IMR-90 (cell line): ENCODE results near the gene TMEM163. TPM values are rescaled to one million over a fixed set of nuclear protein-coding genes. Genes with fewer than 3 reads are reported as not detected.

Experiments
- ATAC-seq: fragments of 200-7000 bp; cut with Tn5 transposase; 2 replicates; pipeline ENCODE4 v1.9.1; 2020; ENCODE audit warnings: low read depth, mild to moderate bottlenecking, moderate library complexity
- BruUV-seq: library from RNA; stranded (reverse); fragments of 400-500 nt; replicated peaks from 2 replicates; lab custom pipeline; 2021; lab: Mats Ljungman, UMichigan
- CTCF ChIA-PET: fragments of 300-600 bp; formaldehyde crosslinking; extraction: SDS; loops from one replicate; lab custom pipeline; 2021; ENCODE audit warnings: antibody characterized with exemption; lab: Yijun Ruan, JAX
- POLR2A ChIA-PET: fragments of 300-600 bp; sonication (Branson Sonifier 250); formaldehyde crosslinking; loops from one replicate; lab custom pipeline; 2022; ENCODE audit warnings: antibody characterized with exemption; ENCODE audit not compliant: unreplicated experiment; lab: Charles Lee
- DNase-seq: peaks from one replicate; pipeline ENCODE4 v3.0.0; 2013
- H2AFZ ChIP-seq: replicated peaks from 2 replicates; pipeline ENCODE3; 2013; ENCODE audit warnings: low read length, mild to moderate bottlenecking; ENCODE audit not compliant: poor library complexity
- H2AK5ac ChIP-seq: 2 replicates; pipeline ENCODE4 v1.6.1; 2013; ENCODE audit warnings: low read depth, low read length, inconsistent platforms
- H2AK9ac ChIP-seq: replicated peaks from 2 replicates; pipeline ENCODE3; 2013; ENCODE audit warnings: mild to moderate bottlenecking, low read depth, low read length, moderate library complexity; ENCODE audit not compliant: poor library complexity
- H2BK120ac ChIP-seq: 2 replicates; pipeline ENCODE4 v1.6.1; 2013; ENCODE audit warnings: low read depth, low read length, inconsistent platforms
- H2BK15ac ChIP-seq: 3 replicates; pipeline ENCODE4 v1.6.1; 2013; ENCODE audit warnings: low read depth, low read length, inconsistent platforms
- H2BK20ac ChIP-seq: 2 replicates; pipeline ENCODE4 v1.6.1; 2013; ENCODE audit warnings: low read depth, mild to moderate bottlenecking, inconsistent platforms, low read length, moderate library complexity
- H2BK5ac ChIP-seq: 2 replicates; pipeline ENCODE4 v1.6.1; 2013; ENCODE audit warnings: mild to moderate bottlenecking, low read depth, low read length, inconsistent platforms; ENCODE audit not compliant: poor library complexity, severe bottlenecking
- H3K14ac ChIP-seq: replicated peaks from 2 replicates; pipeline ENCODE4 v1.6.1; 2013; ENCODE audit warnings: low read depth, low read length, inconsistent platforms
- H3K18ac ChIP-seq: 2 replicates; pipeline ENCODE4 v1.6.1; 2013; ENCODE audit warnings: low read depth, low read length, control low read depth
- H3K23ac ChIP-seq: 2 replicates; pipeline ENCODE4 v1.6.1; 2013; ENCODE audit warnings: low read depth, low read length, inconsistent platforms
- H3K27ac ChIP-seq: 2 replicates; pipeline ENCODE4 v1.5.1; 2013; ENCODE audit warnings: mild to moderate bottlenecking, control low read depth, low read length; ENCODE audit not compliant: insufficient read depth
- H3K27me3 ChIP-seq: 2 replicates; pipeline ENCODE4 v1.6.1; 2013; ENCODE audit warnings: low read length; ENCODE audit not compliant: control insufficient read depth, insufficient read depth
- H3K36me3 ChIP-seq: 2 replicates; pipeline ENCODE4 v1.6.1; 2013; ENCODE audit warnings: low read length, mixed read lengths; ENCODE audit not compliant: control insufficient read depth, insufficient read depth
- H3K4ac ChIP-seq: 2 replicates; pipeline ENCODE4 v1.6.1; 2013; ENCODE audit warnings: low read depth, low read length, inconsistent platforms
- H3K4me1 ChIP-seq: 2 replicates; pipeline ENCODE4 v1.6.1; 2013; ENCODE audit warnings: low read length, mixed read lengths; ENCODE audit not compliant: control insufficient read depth, insufficient read depth
- H3K4me2 ChIP-seq: 2 replicates; pipeline ENCODE4 v1.6.1; 2013; ENCODE audit warnings: low read depth, mild to moderate bottlenecking, control low read depth, low read length, moderate library complexity
- H3K4me3 ChIP-seq: 2 replicates; pipeline ENCODE4 v1.5.1; 2013; ENCODE audit warnings: low read depth, mild to moderate bottlenecking, control low read depth, low read length, moderate library complexity; ENCODE audit not compliant: insufficient read depth
- H3K56ac ChIP-seq: 2 replicates; pipeline ENCODE4 v1.6.1; 2013; ENCODE audit warnings: low read length, inconsistent platforms; ENCODE audit not compliant: insufficient read depth; ENCODE audit errors: extremely low read depth
- H3K79me1 ChIP-seq, 2 experiments: 2 replicates each; pipeline ENCODE4 v1.6.1; 2013; ENCODE audit warnings: low read length in 2 of 2, inconsistent platforms in 1 of 2, low read depth in 1 of 2
- H3K9ac ChIP-seq: 2 replicates; pipeline ENCODE4 v1.6.1; 2013; ENCODE audit warnings: low read depth, low read length, control low read depth
- H3K9me1 ChIP-seq: 2 replicates; pipeline ENCODE4 v1.6.1; 2013; ENCODE audit warnings: low read length, inconsistent platforms; ENCODE audit not compliant: insufficient read depth
- H3K9me3 ChIP-seq: 2 replicates; pipeline ENCODE4 v1.6.1; 2013; ENCODE audit warnings: low read length; ENCODE audit not compliant: control insufficient read depth, insufficient read depth
- H4K20me1 ChIP-seq: 2 replicates; pipeline ENCODE4 v1.6.1; 2013; ENCODE audit warnings: low read length, inconsistent platforms; ENCODE audit not compliant: insufficient read depth
- H4K5ac ChIP-seq: 2 replicates; pipeline ENCODE4 v1.6.1; 2013; ENCODE audit warnings: mild to moderate bottlenecking, low read depth, low read length, control low read depth
- H4K8ac ChIP-seq, 2 experiments: 2 replicates each; pipeline ENCODE4 v1.6.1; 2013; ENCODE audit warnings: low read depth in 2 of 2, low read length in 2 of 2, control low read depth in 1 of 2, inconsistent platforms in 1 of 2
- H4K91ac ChIP-seq: 2 replicates; pipeline ENCODE4 v1.6.1; 2013; ENCODE audit warnings: low read depth, low read length, inconsistent platforms; ENCODE audit not compliant: insufficient read depth
- CEBPB ChIP-seq: IDR thresholded peaks from 2 replicates; pipeline ENCODE4 v1.6.1; 2012; ENCODE audit warnings: low read depth, low read length, improper control_type of control experiment
- POLR2A ChIP-seq: IDR thresholded peaks from 2 replicates; pipeline ENCODE4 v1.6.1; 2012; ENCODE audit warnings: mild to moderate bottlenecking, low read depth, low read length
- SMC3 ChIP-seq: fragments of 150-350 bp; IDR thresholded peaks from 2 replicates; pipeline ENCODE4 v1.6.1; 2016; ENCODE audit warnings: low read depth, mild to moderate bottlenecking, antibody characterized with exemption, low read length, moderate library complexity
- WGBS, 2 experiments: methylation state at CpG; one replicate each; pipeline versions ENCODE4 v1.1.5 to v1.1.7; 2013; ENCODE audit warnings: missing lambda C conversion rate in 2 of 2; ENCODE audit not compliant: insufficient read length in 1 of 2; ENCODE audit errors: extremely low coverage in 2 of 2; 5-methylcytosine and 5-hydroxymethylcytosine counted together
- dilution Hi-C: fragments of 300-500 bp; cut with HindIII; formaldehyde crosslinking; loops from one replicate; pipeline ENCODE4 v1.14.3; 2018; ENCODE audit warnings: low sequenced_read_pairs; ENCODE audit not compliant: unreplicated experiment
- in situ Hi-C: fragments of 300-500 bp; cut with MboI; formaldehyde crosslinking; loops from 3 replicates; pipeline ENCODE4 v1.14.3; 2019; ENCODE audit warnings: low sequenced_read_pairs, inconsistent platforms, mixed read lengths
- intact Hi-C: fragments of 100-400 bp; cut with micrococcal nuclease; formaldehyde crosslinking; loops from 2 replicates; pipeline ENCODE4 v1.10.0; 2022
- polyA plus RNA-seq, 3 experiments: library from polyadenylated mRNA; depleted of rRNA; stranded (reverse); fragments of >200 nt; gene quantifications; 2 replicates each; pipeline ENCODE4 v1.2.3, GENCODE V29; 2012; ENCODE audit warnings: low replicate concordance in 1 of 3
- total RNA-seq: library from RNA; depleted of rRNA; stranded (reverse); fragments of >200 nt; gene quantifications from 2 replicates; pipeline ENCODE4 v1.2.3, GENCODE V29; 2012

Gene TMEM163
- total and polyA plus RNA-seq, 2 of the 4 experiments (the other 2 are of a cell fraction), result not detected

DNA sequence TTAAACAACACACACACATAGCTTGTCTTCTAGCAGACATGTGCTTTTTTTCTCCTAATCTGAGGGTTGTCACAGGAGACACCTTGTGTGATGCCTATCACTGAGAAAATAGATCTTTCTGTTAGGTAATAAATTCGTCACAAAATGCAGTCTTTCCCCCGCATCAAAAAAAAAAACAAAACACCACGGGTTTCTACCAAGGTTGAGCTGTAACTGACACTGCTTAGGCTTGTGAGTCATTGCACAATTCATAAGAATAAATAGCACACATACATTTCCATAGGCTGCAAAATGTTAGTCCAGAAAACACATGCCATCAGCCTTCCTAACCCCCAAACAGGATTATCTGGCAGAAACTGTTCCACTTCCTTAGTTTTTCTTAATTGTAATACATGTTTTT is 6.5 kb downstream of the TMEM163 start:
- H3K14ac ChIP-seq, result no peak overlapping the region
- TF ChIP-seq SMC3 (no peak), CEBPB (0 out of 2 replicates have a peak, but pooled peaks have one; percentile 33), POLR2A (no peak)
- no peak overlapping the region for H2AK9ac ChIP-seq
- POLR2A ChIA-PET, result no interaction called here
- peaks cover 23% of the 10 kb centered on the region for H3K27me3 ChIP-seq
- no peak overlapping the region for H3K4ac ChIP-seq
- H2BK120ac ChIP-seq, result no peak overlapping the region
- BruUV-seq, result no TSS peak
- DNase-seq, result no peak
- H3K79me1 ChIP-seq, result no peaks in the 10 kb centered on the region
- WGBS, 2 experiments, result no CpG with 5 or more reads among the region's 3 CpGs
- no peak for ATAC-seq
- H2BK20ac ChIP-seq, result no peak overlapping the region
- no peak overlapping the region for H2AK5ac ChIP-seq
- intact Hi-C loops (no loop called here), in situ Hi-C loops (no loop called here), dilution Hi-C loops (no loop called here)
- no peak overlapping the region for H3K27ac ChIP-seq
- H2BK5ac ChIP-seq, result no peak overlapping the region
- no peak overlapping the region for H2BK15ac ChIP-seq
- H3K4me1 ChIP-seq, result no peaks in the 10 kb centered on the region
- CTCF ChIA-PET, result no interaction called here
- H3K9me3 ChIP-seq, result no peaks in the 10 kb centered on the region
- no peak overlapping the region for H4K8ac ChIP-seq
- H4K20me1 ChIP-seq, result no peaks in the 10 kb centered on the region
- H2AFZ ChIP-seq, result no peak overlapping the region
- H4K91ac ChIP-seq, result no peak overlapping the region
- no peaks in the 10 kb centered on the region for H3K9me1 ChIP-seq
- H3K23ac ChIP-seq, result no peak overlapping the region
- H3K36me3 ChIP-seq, result no peaks in the 10 kb centered on the region
- H3K9ac ChIP-seq, result no peak overlapping the region
- H3K18ac ChIP-seq, result no peak overlapping the region
- no peak overlapping the region for H3K4me2 ChIP-seq
- H4K5ac ChIP-seq, result no peak overlapping the region
- no peak overlapping the region for H3K4me3 ChIP-seq
- no peak overlapping the region for H3K56ac ChIP-seq
